NT2/D1 (cell line): ENCODE data around the gene SYNJ2BP.

ENCODE experiments used
- SUZ12 ChIP-seq: IDR thresholded peaks from 2 replicates; pipeline ENCODE4 v1.6.1; 2011; ENCODE audit not compliant: insufficient read length, insufficient read depth; ENCODE audit errors: extremely low read depth
- YY1 ChIP-seq: IDR thresholded peaks from 2 replicates; pipeline ENCODE4 v1.6.1; 2011; ENCODE audit not compliant: insufficient read length, insufficient read depth
- ZNF274 ChIP-seq: IDR thresholded peaks from 2 replicates; pipeline ENCODE4 v1.6.1; 2011; ENCODE audit warnings: mild to moderate bottlenecking, low read depth, low read length

- TF ChIP-seq SUZ12 = no peak
- no peak for TF ChIP-seq YY1
- no peak for TF ChIP-seq ZNF274
Observed at GRCh38 chr14:70392676-70393075, 24.2 kb downstream of the SYNJ2BP start.
